Measurements from ENCODE around the gene SGO2.
"Not testable (repeated sequence)": the region's sequence is repeated elsewhere in the genome, so short reads cannot be mapped to it uniquely, and the experiment has no call there.

The SGO2 gene

DNA sequence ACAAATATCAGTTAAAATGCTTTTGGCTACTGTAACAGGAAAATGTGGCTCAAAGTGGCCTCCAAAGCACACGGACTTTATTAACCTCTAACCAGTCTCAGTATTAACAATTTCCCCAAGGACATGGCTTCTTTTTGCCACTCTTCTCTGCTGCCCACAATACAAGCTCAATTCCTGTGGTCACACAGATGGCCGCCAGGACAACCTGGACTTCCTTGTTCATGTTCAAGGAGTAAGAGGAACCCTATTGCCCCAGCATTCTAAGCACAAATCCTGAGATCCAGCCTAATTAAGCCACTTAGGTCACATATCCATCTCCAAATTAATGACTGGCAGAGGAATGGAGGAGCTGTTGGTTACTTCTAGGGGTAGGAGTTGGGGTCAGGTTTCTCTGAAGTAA, 98.0 kb downstream of the SGO2 start:
- no peak for DNase-seq

GRCh38 chr2:200624658-200625057, 98.7 kb downstream of the SGO2 start:
- DNase-seq = no peak

DNA sequence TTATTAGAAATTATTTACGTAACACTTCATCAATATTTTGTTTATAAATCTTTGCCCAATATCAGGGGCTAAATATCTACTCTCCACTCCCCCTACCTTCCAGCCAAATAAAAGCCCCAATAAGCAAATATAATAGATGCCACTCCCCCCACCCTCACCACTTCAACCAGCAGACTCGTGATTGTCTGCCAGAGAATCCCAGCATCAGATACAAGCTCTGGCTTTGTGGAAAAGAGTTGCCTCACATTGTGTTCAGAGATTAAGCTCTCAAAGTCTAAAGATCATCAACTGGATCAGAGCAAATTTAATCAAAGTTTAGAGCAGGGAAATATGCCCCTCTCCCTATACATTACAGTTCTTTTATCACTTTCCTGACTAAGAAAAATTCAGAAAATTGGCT, 99.3 kb downstream of the SGO2 start:
- DNase-seq = no peak

- no peak for DNase-seq
Measured at GRCh38 chr2:200625958-200626363, 100.0 kb downstream of the SGO2 start.

DNA sequence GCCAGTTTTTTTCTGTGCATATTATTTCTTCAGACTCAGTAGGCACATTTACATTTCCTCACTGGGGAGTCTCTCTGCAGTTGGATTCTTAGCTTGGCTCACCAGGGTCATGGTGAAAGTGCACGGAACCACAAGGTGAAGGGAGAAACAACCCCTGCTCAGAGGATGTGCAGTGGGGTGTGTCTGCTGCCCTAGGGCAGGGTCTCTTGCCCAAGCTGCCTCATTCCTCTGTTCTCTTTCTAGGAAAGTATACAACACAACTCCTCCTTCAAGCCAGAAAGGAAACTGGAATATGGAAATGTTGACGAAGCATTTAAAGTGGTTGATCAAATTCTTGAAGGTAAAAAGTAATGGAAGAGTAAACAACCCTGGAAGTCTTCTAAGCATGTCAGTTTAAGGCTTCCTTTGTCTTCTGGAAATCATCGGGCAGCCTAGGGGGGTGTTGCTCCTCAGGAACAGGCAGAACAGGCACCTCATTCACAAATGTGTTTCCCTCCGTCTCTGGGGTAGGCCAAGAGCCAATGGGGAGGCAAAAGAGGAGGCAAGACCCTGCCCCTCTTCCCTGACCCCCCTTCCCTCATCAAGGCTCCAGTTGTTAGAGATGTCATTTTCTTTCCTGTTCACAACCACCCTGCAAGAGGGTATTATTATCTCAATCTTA, 101.2 kb downstream of the SGO2 start:
- no peak for DNase-seq

DNA sequence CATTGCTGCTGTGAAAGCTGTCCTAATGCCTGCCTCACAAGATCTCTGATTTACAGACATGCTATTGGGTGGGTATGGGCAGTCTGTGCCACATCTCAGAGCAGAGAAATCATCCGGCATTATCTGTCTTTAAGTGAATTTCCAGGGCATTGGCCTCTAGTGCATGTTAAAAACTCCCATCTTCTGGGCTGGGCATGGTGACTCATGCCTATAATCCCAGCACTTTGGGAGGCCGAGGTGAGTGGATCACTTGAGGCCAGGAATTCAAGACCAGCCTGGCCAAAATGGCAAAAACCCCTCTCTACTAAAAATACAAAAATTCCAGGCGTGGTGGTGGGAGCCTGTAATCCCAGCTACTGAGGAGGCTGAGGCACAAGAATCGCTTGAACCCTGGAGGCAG, 102.5 kb downstream of the SGO2 start:
- not testable (repeated sequence) for DNase-seq

DNA sequence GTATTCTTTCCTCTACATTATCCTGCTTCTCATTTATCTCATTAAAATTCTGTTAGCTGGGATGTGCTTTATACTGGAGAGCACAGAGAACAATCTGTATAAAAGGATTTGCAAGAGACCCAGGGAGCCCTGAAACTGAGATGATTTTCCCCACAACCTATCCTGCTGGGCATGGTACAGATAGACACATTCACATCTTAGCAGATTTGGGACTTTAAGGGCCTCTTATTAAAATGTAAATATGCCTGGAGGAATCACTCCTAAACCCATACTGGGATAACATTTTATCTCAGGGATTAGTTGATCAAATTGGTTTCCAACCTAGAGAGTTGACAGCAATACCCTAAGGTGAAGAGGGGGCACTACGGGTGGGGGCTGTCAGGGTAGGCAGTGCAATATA, 105.3 kb downstream of the SGO2 start:
- DNase-seq = no peak

All from NCI-H1105 (cell line).